ENCODE results near the gene PNCK.

The PNCK gene

DNA sequence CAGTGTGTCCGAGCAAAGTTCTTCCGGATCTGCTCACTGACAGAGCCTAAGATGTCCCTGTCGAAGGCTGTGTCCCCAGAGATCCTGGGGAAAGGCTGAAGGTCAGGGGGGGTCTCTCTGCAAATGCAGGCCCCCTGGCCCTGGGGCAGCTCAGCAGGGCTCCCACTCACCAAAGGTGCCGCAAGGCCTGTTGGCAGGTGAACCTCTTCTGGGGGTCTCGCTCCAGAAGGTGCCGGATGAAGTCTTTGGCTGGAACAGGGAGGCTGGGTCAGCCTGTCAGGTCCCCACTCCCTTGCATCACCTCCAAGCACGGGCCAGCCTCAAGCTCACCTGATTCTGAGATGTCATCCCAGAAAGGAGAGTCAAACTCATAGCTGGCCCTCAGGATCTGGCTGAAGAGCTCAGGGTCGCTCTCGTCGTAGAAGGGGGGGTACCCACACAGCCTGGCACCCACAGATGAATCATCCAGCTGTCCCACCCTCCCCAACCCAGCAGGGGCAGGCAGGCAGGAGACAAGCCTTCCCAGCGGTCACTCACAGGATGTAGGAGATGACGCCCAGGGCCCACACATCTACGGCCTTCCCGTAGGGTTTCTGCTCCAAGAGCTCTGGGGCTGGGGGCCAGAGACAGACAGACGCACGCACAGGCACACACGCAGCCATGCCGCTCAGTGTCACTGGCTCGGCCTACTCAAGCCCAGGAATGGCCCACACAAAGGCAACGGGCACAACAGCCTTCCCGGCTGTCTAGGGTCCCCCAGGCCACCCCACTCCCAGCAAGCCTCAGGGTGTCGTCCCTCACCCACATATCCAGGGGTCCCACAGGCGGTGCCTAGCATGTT, 2.6 kb downstream of the PNCK start:
- H3K9ac ChIP-seq (ENCODE audit: low read depth in 1 of 2, low read length in 2 of 2), result no peak overlapping the region
- no peak overlapping the region for H3K27ac ChIP-seq (ENCODE audit: low read depth, low read length)
- no peak overlapping the region for H3K4me3 ChIP-seq (ENCODE audit: low read depth in 1 of 2, low read length in 2 of 2)
- H3K4me1 ChIP-seq (ENCODE audit: control insufficient read depth in 1 of 2, insufficient read depth in 2 of 2, low read length in 2 of 2), result no peaks in the 10 kb centered on the region
- H3K27me3 ChIP-seq (ENCODE audit: control insufficient read depth in 1 of 2, insufficient read depth in 2 of 2, low read length in 2 of 2), result peaks cover 13 to 14% of the 10 kb centered on the region in 2 donors
- H3K36me3 ChIP-seq (ENCODE audit: control insufficient read depth in 1 of 2, insufficient read depth in 2 of 2, low read length in 2 of 2), result no peaks in the 10 kb centered on the region
- no peaks in the 10 kb centered on the region for H3K9me3 ChIP-seq (ENCODE audit: control insufficient read depth in 1 of 2, low read length in 2 of 2)

- Histone ChIP-seq H3K27ac (ENCODE audit: low read depth, low read length) (no peak overlapping the region), H3K27me3 (ENCODE audit: control insufficient read depth in 1 of 2, insufficient read depth in 2 of 2, low read length in 2 of 2) (peaks cover 13 to 14% of the 10 kb centered on the region in 2 donors), H3K9me3 (ENCODE audit: control insufficient read depth in 1 of 2, low read length in 2 of 2) (no peaks in the 10 kb centered on the region), H3K36me3 (ENCODE audit: control insufficient read depth in 1 of 2, insufficient read depth in 2 of 2, low read length in 2 of 2) (no peaks in the 10 kb centered on the region), H3K9ac (ENCODE audit: low read depth in 1 of 2, low read length in 2 of 2) (no peak overlapping the region), H3K4me3 (ENCODE audit: low read depth in 1 of 2, low read length in 2 of 2) (no peak overlapping the region), H3K4me1 (ENCODE audit: control insufficient read depth in 1 of 2, insufficient read depth in 2 of 2, low read length in 2 of 2) (no peaks in the 10 kb centered on the region)
These were observed 3.5 kb downstream of the PNCK start for GRCh38 chrX:153669901-153670731.

DNA sequence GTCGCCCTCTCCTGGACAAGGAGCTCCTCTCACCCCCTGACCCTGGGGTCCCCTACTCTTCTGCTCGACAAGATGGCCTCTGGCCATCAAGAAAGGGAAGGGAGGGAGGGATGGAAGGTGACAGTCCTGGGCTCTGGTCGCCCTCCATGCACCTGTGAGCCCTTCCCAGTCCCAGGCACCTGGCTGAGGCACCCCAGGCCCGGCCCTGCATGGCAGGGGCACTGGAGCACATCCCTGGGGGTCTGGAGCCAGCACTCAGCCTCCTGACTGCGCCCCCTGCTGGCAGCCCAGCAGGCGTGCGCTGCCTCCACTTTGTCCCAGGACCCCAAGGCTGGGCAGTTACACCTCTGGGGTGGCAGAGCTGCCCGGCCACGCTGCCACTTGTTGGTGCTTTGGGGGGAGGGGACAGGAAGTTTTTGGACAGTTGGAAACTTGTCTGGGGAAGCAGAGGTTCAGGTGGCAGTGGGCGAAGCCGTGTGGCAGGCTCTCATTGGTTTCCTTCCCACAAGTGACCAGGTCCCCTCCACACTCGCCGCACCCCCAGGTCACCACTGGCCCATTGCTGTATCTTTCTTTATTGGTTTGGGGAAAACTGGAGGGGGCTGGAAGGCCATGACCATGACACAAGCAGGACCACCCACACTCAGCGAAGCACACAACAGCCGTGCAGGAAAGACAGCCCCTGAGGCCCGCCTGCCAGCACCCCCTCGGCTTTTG, 4.3 kb downstream of the PNCK start:
- Histone ChIP-seq H3K27ac (ENCODE audit: low read depth, low read length) (no peak overlapping the region), H3K36me3 (ENCODE audit: control insufficient read depth in 1 of 2, insufficient read depth in 2 of 2, low read length in 2 of 2) (no peaks in the 10 kb centered on the region), H3K9me3 (ENCODE audit: control insufficient read depth in 1 of 2, low read length in 2 of 2) (no peaks in the 10 kb centered on the region), H3K27me3 (ENCODE audit: control insufficient read depth in 1 of 2, insufficient read depth in 2 of 2, low read length in 2 of 2) (peaks cover 10 to 11% of the 10 kb centered on the region in 2 donors), H3K4me1 (ENCODE audit: control insufficient read depth in 1 of 2, insufficient read depth in 2 of 2, low read length in 2 of 2) (no peaks in the 10 kb centered on the region), H3K4me3 (ENCODE audit: low read depth in 1 of 2, low read length in 2 of 2) (no peak overlapping the region), H3K9ac (ENCODE audit: low read depth in 1 of 2, low read length in 2 of 2) (no peak overlapping the region)

DNA sequence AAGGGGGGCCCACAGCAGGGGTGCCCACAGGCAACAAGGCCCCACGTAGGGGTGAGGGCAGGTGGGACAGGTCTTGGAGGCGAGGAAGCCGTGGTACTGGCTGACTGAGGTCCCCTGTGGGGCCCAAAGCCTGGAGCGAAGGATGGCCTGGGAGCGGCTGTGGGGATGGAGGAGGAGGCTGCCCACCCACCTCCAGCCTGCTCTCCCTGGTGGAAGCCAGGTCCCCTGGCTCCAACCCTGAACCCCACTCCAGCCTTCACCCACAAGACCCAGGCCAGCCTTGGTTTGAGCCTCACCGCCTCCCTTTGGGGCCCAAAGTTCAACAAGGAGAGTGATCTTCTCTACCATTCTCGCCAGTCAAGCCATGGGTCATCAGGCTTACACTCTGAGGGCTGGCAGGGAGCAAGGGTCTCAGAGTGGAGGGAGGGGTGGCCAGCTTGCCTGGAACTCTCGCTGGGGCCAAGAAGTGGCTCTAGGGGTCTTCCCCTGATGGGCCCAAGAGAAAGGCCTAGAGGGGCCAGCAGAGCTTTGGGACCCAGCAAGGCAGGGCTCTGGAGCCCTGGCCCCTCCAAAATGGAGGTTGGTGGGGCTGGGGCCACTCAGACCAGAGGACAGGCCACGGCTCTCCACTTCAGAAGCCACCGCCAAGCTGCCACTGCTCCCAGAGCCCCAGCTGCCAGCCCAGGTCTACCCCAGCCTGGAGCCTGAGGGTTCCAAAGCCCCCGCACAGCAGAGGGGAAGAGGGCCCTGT, 5.0 kb downstream of the PNCK start:
- Histone ChIP-seq H3K4me1 (ENCODE audit: control insufficient read depth in 1 of 2, insufficient read depth in 2 of 2, low read length in 2 of 2) (no peaks in the 10 kb centered on the region), H3K27me3 (ENCODE audit: control insufficient read depth in 1 of 2, insufficient read depth in 2 of 2, low read length in 2 of 2) (peaks cover 6 to 8% of the 10 kb centered on the region in 2 donors), H3K9ac (ENCODE audit: low read depth in 1 of 2, low read length in 2 of 2) (no peak overlapping the region), H3K27ac (ENCODE audit: low read depth, low read length) (no peak overlapping the region), H3K4me3 (ENCODE audit: low read depth in 1 of 2, low read length in 2 of 2) (no peak overlapping the region), H3K9me3 (ENCODE audit: control insufficient read depth in 1 of 2, low read length in 2 of 2) (no peaks in the 10 kb centered on the region), H3K36me3 (ENCODE audit: control insufficient read depth in 1 of 2, insufficient read depth in 2 of 2, low read length in 2 of 2) (no peaks in the 10 kb centered on the region)

- Histone ChIP-seq H3K27me3 (ENCODE audit: control insufficient read depth in 1 of 2, insufficient read depth in 2 of 2, low read length in 2 of 2) (peaks cover 6 to 7% of the 10 kb centered on the region in 2 donors), H3K4me1 (ENCODE audit: control insufficient read depth in 1 of 2, insufficient read depth in 2 of 2, low read length in 2 of 2) (no peaks in the 10 kb centered on the region), H3K27ac (ENCODE audit: low read depth, low read length) (no peak overlapping the region), H3K9ac (ENCODE audit: low read depth in 1 of 2, low read length in 2 of 2) (no peak overlapping the region), H3K36me3 (ENCODE audit: control insufficient read depth in 1 of 2, insufficient read depth in 2 of 2, low read length in 2 of 2) (no peaks in the 10 kb centered on the region), H3K4me3 (ENCODE audit: low read depth in 1 of 2, low read length in 2 of 2) (no peak overlapping the region), H3K9me3 (ENCODE audit: control insufficient read depth in 1 of 2, low read length in 2 of 2) (no peaks in the 10 kb centered on the region)
These were observed 5.6 kb downstream of the PNCK start for GRCh38 chrX:153667956-153668396.

GRCh38 chrX:153667281-153667955, 6.2 kb downstream of the PNCK start:
- Histone ChIP-seq H3K4me1 (ENCODE audit: control insufficient read depth in 1 of 2, insufficient read depth in 2 of 2, low read length in 2 of 2) (no peaks in the 10 kb centered on the region), H3K27ac (ENCODE audit: low read depth, low read length) (no peak overlapping the region), H3K36me3 (ENCODE audit: control insufficient read depth in 1 of 2, insufficient read depth in 2 of 2, low read length in 2 of 2) (no peaks in the 10 kb centered on the region), H3K4me3 (ENCODE audit: low read depth in 1 of 2, low read length in 2 of 2) (no peak overlapping the region), H3K27me3 (ENCODE audit: control insufficient read depth in 1 of 2, insufficient read depth in 2 of 2, low read length in 2 of 2) (peaks cover 1 to 6% of the 10 kb centered on the region in 2 donors), H3K9ac (ENCODE audit: low read depth in 1 of 2, low read length in 2 of 2) (no peak overlapping the region), H3K9me3 (ENCODE audit: control insufficient read depth in 1 of 2, low read length in 2 of 2) (no peaks in the 10 kb centered on the region)

DNA sequence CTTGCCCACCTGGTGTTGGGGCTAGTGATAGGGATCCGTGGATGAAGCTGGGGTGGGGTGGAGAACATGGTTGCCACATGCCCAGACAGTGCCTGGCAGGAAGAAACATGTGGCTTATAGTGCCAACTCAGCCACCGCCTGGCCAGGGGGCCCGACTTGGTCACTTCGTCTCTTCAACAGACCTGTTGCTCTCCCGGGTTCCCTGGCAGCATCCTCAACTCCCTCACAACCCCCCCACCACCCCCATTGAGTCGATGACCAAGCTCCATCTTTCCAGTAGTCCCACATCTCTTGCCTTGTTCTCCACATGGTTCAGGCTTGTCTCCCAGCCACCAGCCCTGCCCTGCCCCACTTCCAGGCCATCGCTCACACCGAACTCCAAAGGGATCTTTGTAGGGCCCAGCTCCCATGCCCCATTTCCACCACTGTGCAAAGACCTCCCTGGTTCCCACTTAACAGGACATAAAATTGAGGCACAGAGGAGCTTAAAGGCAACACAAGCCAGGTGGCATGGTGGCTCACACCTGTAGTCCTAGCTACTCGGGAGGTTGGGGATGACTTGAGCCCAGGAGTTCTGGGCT, 7.8 kb downstream of the PNCK start:
- Histone ChIP-seq H3K9me3 (ENCODE audit: control insufficient read depth in 1 of 2, low read length in 2 of 2) (no peaks in the 10 kb centered on the region), H3K4me3 (ENCODE audit: low read depth in 1 of 2, low read length in 2 of 2) (no peak overlapping the region), H3K27ac (ENCODE audit: low read depth, low read length) (no peak overlapping the region), H3K9ac (ENCODE audit: low read depth in 1 of 2, low read length in 2 of 2) (no peak overlapping the region), H3K36me3 (ENCODE audit: control insufficient read depth in 1 of 2, insufficient read depth in 2 of 2, low read length in 2 of 2) (no peaks in the 10 kb centered on the region), H3K4me1 (ENCODE audit: control insufficient read depth in 1 of 2, insufficient read depth in 2 of 2, low read length in 2 of 2) (no peaks in the 10 kb centered on the region), H3K27me3 (ENCODE audit: control insufficient read depth in 1 of 2, insufficient read depth in 2 of 2, low read length in 2 of 2) (peaks cover 3 to 4% of the 10 kb centered on the region in 2 donors)

DNA sequence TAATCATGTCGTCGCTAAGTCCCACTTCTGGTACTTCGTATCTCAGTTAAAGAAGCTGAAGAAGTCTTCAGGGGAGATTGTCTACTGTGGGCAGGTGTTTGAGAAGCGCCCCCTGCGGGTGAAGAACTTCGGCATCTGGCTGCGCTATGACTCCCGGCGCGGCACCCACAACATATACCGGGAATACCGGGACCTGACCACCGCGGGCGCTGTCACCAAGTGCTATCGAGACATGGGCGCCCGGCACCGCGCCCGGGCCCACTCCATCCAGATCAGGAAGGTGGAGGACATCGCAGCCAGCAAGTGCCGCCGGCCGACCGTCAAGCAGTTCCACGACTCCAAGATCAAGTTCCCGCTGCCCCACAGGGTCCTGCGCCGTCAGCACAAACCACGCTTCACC, 11.3 kb downstream of the PNCK start:
- Histone ChIP-seq H3K9me3 (ENCODE audit: control insufficient read depth in 1 of 2, low read length in 2 of 2) (no peaks in the 10 kb centered on the region), H3K27me3 (ENCODE audit: control insufficient read depth in 1 of 2, insufficient read depth in 2 of 2, low read length in 2 of 2) (peaks cover 0 to 4% of the 10 kb centered on the region in 2 donors), H3K4me3 (ENCODE audit: low read depth in 1 of 2, low read length in 2 of 2) (no peak overlapping the region), H3K36me3 (ENCODE audit: control insufficient read depth in 1 of 2, insufficient read depth in 2 of 2, low read length in 2 of 2) (no peaks in the 10 kb centered on the region), H3K9ac (ENCODE audit: low read depth in 1 of 2, low read length in 2 of 2) (no peak overlapping the region), H3K4me1 (ENCODE audit: control insufficient read depth in 1 of 2, insufficient read depth in 2 of 2, low read length in 2 of 2) (no peaks in the 10 kb centered on the region), H3K27ac (ENCODE audit: low read depth, low read length) (no peak overlapping the region)

GRCh38 chrX:153659268-153659667, 14.3 kb downstream of the PNCK start:
- Histone ChIP-seq H3K4me1 (ENCODE audit: control insufficient read depth in 1 of 2, insufficient read depth in 2 of 2, low read length in 2 of 2) (no peaks in the 10 kb centered on the region), H3K9me3 (ENCODE audit: control insufficient read depth in 1 of 2, low read length in 2 of 2) (no peaks in the 10 kb centered on the region), H3K27ac (ENCODE audit: low read depth, low read length) (no peak overlapping the region), H3K4me3 (ENCODE audit: low read depth in 1 of 2, low read length in 2 of 2) (no peak overlapping the region), H3K36me3 (ENCODE audit: control insufficient read depth in 1 of 2, insufficient read depth in 2 of 2, low read length in 2 of 2) (no peaks in the 10 kb centered on the region), H3K9ac (ENCODE audit: low read depth in 1 of 2, low read length in 2 of 2) (no peak overlapping the region), H3K27me3 (ENCODE audit: control insufficient read depth in 1 of 2, insufficient read depth in 2 of 2, low read length in 2 of 2) (peaks cover 0 to 4% of the 10 kb centered on the region in 2 donors)

Measured in duodenal mucosa (tissue), 2 donors.